ENCODE results near the gene RAG1. TPM values are rescaled to one million over a fixed set of nuclear protein-coding genes. Genes with fewer than 3 reads are reported as not detected.

The RAG1 gene
- total and polyA plus RNA-seq, 2 of the 8 experiments (the other 6 are each of a cell fraction or from before 2014, with no cell fraction given): 0.14 to 0.58 TPM

DNA sequence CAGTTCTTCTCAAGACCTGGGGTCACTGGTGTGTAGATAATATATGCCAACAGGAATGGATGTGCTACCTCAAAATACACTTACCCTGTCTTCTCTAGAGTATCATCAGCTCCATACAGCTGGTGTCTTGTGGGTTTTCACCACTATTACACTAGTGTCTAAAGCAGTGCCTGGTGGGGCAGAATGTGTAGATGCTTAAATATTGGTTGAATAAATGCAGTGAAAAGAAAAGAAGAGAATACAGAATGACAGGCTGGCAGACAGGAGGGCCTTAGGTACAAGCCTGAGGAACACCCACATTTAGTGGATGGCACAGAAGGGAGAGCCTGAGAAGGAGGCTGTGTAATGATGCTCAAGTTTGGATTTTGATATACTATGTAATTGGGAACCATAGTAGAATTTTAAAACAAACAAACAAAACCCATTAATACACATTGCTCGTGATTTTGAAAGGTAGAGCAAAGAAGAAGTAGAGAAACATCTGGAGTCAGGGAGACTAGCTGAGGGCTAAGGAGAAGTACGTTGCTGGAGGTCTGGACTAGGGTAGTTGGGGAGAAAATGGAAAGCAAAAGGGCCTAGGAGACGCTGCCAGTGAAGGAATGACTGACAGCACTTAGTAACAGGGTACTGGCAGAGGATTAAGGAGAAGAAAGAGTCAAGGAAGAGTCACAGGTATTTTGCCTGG is 50.7 kb downstream of the RAG1 start:
- H4K8ac ChIP-seq (ENCODE audit: extremely low read depth, insufficient read depth, low read length): no peak overlapping the region
- H3K18ac ChIP-seq (ENCODE audit: extremely low read depth, low read length): no peak overlapping the region
- H2BK20ac ChIP-seq (ENCODE audit: low read length): no peak overlapping the region
- H3K4me2 ChIP-seq (ENCODE audit: insufficient read depth in 1 of 2, low read depth in 2 of 2, low read length in 2 of 2): no peak overlapping the region
- TF ChIP-seq FOSL1 (IDR thresholded peaks at IDR 0.05; ENCODE audit: insufficient read depth, low read depth, low read length) (no peak), NANOG (IDR thresholded peaks at IDR 0.05; ENCODE audit: insufficient read depth, low read depth, low read length, poor library complexity, severe bottlenecking) (no peak), POLR2A (IDR thresholded peaks at IDR 0.05; ENCODE audit: control extremely low read depth in 1 of 2, low read depth in 2 of 2, low read length in 2 of 2) (no peak), SIRT6 (IDR thresholded peaks at IDR 0.05; ENCODE audit: low read length) (no peak), KDM1A (IDR thresholded peaks at IDR 0.05; ENCODE audit: borderline replicate concordance, low read length) (no peak), NRF1 (IDR thresholded peaks at IDR 0.05; ENCODE audit: low read depth, low read length) (no peak), SIN3A (conservative IDR thresholded peaks at IDR 0.05 in 1 of 2, IDR thresholded peaks at IDR 0.05 in 1 of 2; ENCODE audit: low read depth in 1 of 2, low read length in 2 of 2) (no peak), BRCA1 (IDR thresholded peaks at IDR 0.05; ENCODE audit: low read depth, low read length) (no peak), RAD21 (IDR thresholded peaks at IDR 0.05 in 1 of 2, conservative IDR thresholded peaks at IDR 0.05 in 1 of 2; ENCODE audit: low read depth in 2 of 2, low read length in 2 of 2) (no peak), BACH1 (IDR thresholded peaks at IDR 0.05; ENCODE audit: low read length) (no peak), EP300 (IDR thresholded peaks at IDR 0.05; ENCODE audit: borderline replicate concordance in 1 of 2, low read depth in 2 of 2, low read length in 2 of 2) (no peak)
- DNase-seq (ENCODE audit: low read depth in 1 of 2, low spot score in 2 of 2) (no peak), FAIRE-seq (no peak)
- no peaks in the 10 kb centered on the region for H3K79me2 ChIP-seq (ENCODE audit: control insufficient read depth in 1 of 2, insufficient read depth in 2 of 2, low read length in 2 of 2)
- no peak overlapping the region for H3K4ac ChIP-seq (replicated peaks; ENCODE audit: insufficient read length, low read depth, low read length)
- H4K20me1 ChIP-seq (replicated peaks in 1 of 2; ENCODE audit: control insufficient read depth in 1 of 2, insufficient read depth in 2 of 2, low read length in 2 of 2): no peaks in the 10 kb centered on the region
- H2BK12ac ChIP-seq (ENCODE audit: low read depth, low read length): no peak overlapping the region
- H3K4me3 ChIP-seq (ENCODE audit: extremely low read depth in 1 of 4, insufficient read depth in 2 of 4, low read depth in 3 of 4, low read length in 4 of 4): no peak overlapping the region
- H4K5ac ChIP-seq (ENCODE audit: insufficient read length, low read depth, low read length): no peak overlapping the region
- no peaks in the 10 kb centered on the region for H3K79me1 ChIP-seq (ENCODE audit: low read depth, low read length)
- no peak overlapping the region for H3K23ac ChIP-seq (ENCODE audit: insufficient read length)
- no peak overlapping the region for H2BK5ac ChIP-seq (ENCODE audit: low read depth, low read length)
- CTCF ChIA-PET (ENCODE audit: partially characterized antibody): interaction anchor here (1.1 to 3.5 kb wide), 4 partner anchors 45 to 129 kb away, joined by 4 to 25 read pairs (median 9); no protein-coding TSS in a partner anchor
- H3K27ac ChIP-seq (ENCODE audit: low read depth, low read length): no peak overlapping the region
- POLR2A ChIA-PET (ENCODE audit: partially characterized antibody): no interaction called here
- WGBS, 2 experiments (ENCODE audit: extremely low coverage in 1 of 2, insufficient coverage in 1 of 2, insufficient read length in 1 of 2, insufficient replicate concordance in 2 of 2, low coverage in 1 of 2, low lambda C conversion rate in 2 of 2, missing lambda C conversion rate in 1 of 2): 91% methylated on average over 3 of the region's 3 CpGs; no CpG with 5 or more reads in 1 of the 2 experiments
- no peak overlapping the region for H3K9ac ChIP-seq (replicated peaks in 1 of 4; ENCODE audit: extremely low read depth in 1 of 4, low read depth in 3 of 4, low read length in 3 of 4)
- no peak overlapping the region for H2BK120ac ChIP-seq (replicated peaks; ENCODE audit: low read depth, low read length)
- H2BK15ac ChIP-seq (ENCODE audit: low read length): no peak overlapping the region
- no peak overlapping the region for H3K14ac ChIP-seq (ENCODE audit: insufficient read length)
- H3K9me3 ChIP-seq (ENCODE audit: insufficient read depth in 2 of 2, low read depth in 1 of 2, low read length in 1 of 2): no peaks in the 10 kb centered on the region
- H3K27me3 ChIP-seq (replicated peaks in 1 of 4; ENCODE audit: control insufficient read depth in 3 of 4, extremely low read depth in 1 of 4, insufficient read depth in 3 of 4, low read length in 3 of 4): no peaks in the 10 kb centered on the region
- H3K23me2 ChIP-seq (ENCODE audit: low read depth, low read length): no peaks in the 10 kb centered on the region
- H3K36me3 ChIP-seq (ENCODE audit: control insufficient read depth in 2 of 4, insufficient read depth in 4 of 4, low read length in 3 of 4): no peaks in the 10 kb centered on the region
- H2AK5ac ChIP-seq (ENCODE audit: low read depth, low read length): no peak overlapping the region
- no peaks in the 10 kb centered on the region for H3K4me1 ChIP-seq (replicated peaks in 1 of 4; ENCODE audit: control insufficient read depth in 3 of 4, insufficient read depth in 4 of 4, low read length in 3 of 4)
- H4K91ac ChIP-seq (replicated peaks; ENCODE audit: insufficient read length, low read length): no peak overlapping the region
- H2AFZ ChIP-seq (ENCODE audit: low read length): no peak overlapping the region
- no peak overlapping the region for H3K56ac ChIP-seq (replicated peaks; ENCODE audit: insufficient read length, low read depth, low read length)
